ENCODE results near the gene ASB5.

DNA sequence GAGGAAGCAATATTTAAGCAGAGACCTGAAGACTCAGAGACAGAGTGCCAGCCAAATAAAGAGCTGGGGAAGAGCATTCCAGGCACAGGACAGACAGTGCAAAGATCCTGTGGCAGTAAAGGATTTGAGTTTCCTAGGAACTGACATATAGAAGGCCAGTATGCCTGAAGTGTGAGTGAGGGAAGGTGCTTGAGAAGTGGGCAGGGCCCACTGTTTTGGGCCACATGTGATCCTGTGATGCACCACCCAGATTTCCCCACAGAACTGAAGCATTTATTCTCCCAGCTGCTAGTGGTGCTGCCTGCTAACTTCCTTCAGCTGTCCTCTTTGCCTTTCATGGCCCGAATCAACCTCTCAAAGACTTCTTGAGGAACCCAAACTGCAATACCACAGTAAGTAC is 23.9 kb upstream of the ASB5 start:
- TF ChIP-seq, protein P1, sequence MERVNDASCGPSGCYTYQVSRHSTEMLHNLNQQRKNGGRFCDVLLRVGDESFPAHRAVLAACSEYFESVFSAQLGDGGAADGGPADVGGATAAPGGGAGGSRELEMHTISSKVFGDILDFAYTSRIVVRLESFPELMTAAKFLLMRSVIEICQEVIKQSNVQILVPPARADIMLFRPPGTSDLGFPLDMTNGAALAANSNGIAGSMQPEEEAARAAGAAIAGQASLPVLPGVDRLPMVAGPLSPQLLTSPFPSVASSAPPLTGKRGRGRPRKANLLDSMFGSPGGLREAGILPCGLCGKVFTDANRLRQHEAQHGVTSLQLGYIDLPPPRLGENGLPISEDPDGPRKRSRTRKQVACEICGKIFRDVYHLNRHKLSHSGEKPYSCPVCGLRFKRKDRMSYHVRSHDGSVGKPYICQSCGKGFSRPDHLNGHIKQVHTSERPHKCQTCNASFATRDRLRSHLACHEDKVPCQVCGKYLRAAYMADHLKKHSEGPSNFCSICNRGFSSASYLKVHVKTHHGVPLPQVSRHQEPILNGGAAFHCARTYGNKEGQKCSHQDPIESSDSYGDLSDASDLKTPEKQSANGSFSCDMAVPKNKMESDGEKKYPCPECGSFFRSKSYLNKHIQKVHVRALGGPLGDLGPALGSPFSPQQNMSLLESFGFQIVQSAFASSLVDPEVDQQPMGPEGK (CRISPR knock-in tag; IDR thresholded peaks at IDR 0.05; ENCODE audit: borderline replicate concordance): no peak
- TF ChIP-seq, protein P2, sequence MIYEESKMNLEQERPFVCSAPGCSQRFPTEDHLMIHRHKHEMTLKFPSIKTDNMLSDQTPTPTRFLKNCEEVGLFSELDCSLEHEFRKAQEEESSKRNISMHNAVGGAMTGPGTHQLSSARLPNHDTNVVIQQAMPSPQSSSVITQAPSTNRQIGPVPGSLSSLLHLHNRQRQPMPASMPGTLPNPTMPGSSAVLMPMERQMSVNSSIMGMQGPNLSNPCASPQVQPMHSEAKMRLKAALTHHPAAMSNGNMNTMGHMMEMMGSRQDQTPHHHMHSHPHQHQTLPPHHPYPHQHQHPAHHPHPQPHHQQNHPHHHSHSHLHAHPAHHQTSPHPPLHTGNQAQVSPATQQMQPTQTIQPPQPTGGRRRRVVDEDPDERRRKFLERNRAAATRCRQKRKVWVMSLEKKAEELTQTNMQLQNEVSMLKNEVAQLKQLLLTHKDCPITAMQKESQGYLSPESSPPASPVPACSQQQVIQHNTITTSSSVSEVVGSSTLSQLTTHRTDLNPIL (CRISPR knock-in tag; IDR thresholded peaks at IDR 0.05; ENCODE audit: low read depth): no peak
- TF ChIP-seq ZNF565 (CRISPR knock-in tag; conservative IDR thresholded peaks at IDR 0.05; ENCODE audit: low read depth): no peak
